K562 (cell line): ENCODE measurements around the gene BID. TPM values are rescaled to one million over a fixed set of nuclear protein-coding genes. Genes with fewer than 3 reads are reported as not detected.

Source experiments
- FOS ChIP-seq: IDR thresholded peaks from 3 replicates; pipeline ENCODE4 v1.6.1; 2011; ENCODE audit not compliant: insufficient read length; ENCODE audit errors: extremely low read depth
- FOXP1 ChIP-seq: sonication (generic); formaldehyde crosslinking; IDR thresholded peaks from 2 replicates; pipeline ENCODE4 v1.8.0; 2022; ENCODE audit warnings: mild to moderate bottlenecking, missing genetic modification reagents
- HCFC1 ChIP-seq: IDR thresholded peaks from 2 replicates; pipeline ENCODE4 v1.6.1; 2012; ENCODE audit warnings: low read depth, low read length, improper control_type of control experiment
- MAFG ChIP-seq: fragments of 450-650 bp; conservative IDR thresholded peaks from 2 replicates; pipeline ENCODE4 v1.6.1; 2016; ENCODE audit warnings: missing genetic modification characterization, missing compliant biosample characterization
- NFXL1 ChIP-seq: fragments of 450-650 bp; formaldehyde crosslinking; IDR thresholded peaks from 2 replicates; pipeline ENCODE4 v1.4.0; 2021; ENCODE audit warnings: mild to moderate bottlenecking
- WHSC1 ChIP-seq: IDR thresholded peaks from one replicate; pipeline ENCODE4 v1.6.1; 2012; ENCODE audit warnings: low read length, control low read depth, inconsistent platforms
- ZNF143 ChIP-seq: sonication (generic); formaldehyde crosslinking; IDR thresholded peaks from 2 replicates; pipeline ENCODE4 v1.9.0; 2022; ENCODE audit warnings: mild to moderate bottlenecking, missing genetic modification reagents
- ZNF316 ChIP-seq: fragments of 450-650 bp; IDR thresholded peaks from 2 replicates; pipeline ENCODE4 v1.6.1; 2016
- polyA plus RNA-seq, 8 experiments: library from polyadenylated mRNA; depleted of rRNA in 4 of 8; stranded (reverse) in 5 of 8; unstranded in 3 of 8; fragments of >200 nt; fragmentation: Nextera tagmentation in 2 of 8; fragmentation: Illumina TruSeq in 1 of 8; extraction: Ambion mirVana in 2 of 8; extraction: Trizol in 1 of 8; gene quantifications; 2 replicates each; pipeline versions ENCODE4 v1.2.1 to v1.2.3, GENCODE V29; 2011 to 2014; ENCODE audit warnings: inconsistent platforms in 1 of 8, missing spikeins in 1 of 8
- total RNA-seq, 7 experiments: library from RNA; depleted of rRNA in 6 of 7; stranded (reverse); fragments of >200 nt in 6 of 7; fragmentation: Illumina TruSeq in 2 of 7; extraction: Trizol in 2 of 7; gene quantifications; 2 replicates each; pipeline versions ENCODE4 v1.2.1 to v1.2.3, GENCODE V29; 2011 to 2021; ENCODE audit warnings: low replicate concordance in 1 of 7
- TF ChIP-seq, protein P1 (sequence below): IDR thresholded peaks from 2 replicates; pipeline ENCODE4 v1.6.1; 2016; ENCODE audit warnings: missing genetic modification characterization, missing compliant biosample characterization
- TF ChIP-seq, protein P2 (sequence below), 2 experiments: fragments of 450-650 bp in 1 of 2; sonication (generic) in 1 of 2; formaldehyde crosslinking in 1 of 2; IDR thresholded peaks; 2 replicates each; pipeline versions ENCODE4 v1.7.1 to v1.9.0; 2016 to 2022; ENCODE audit warnings: inconsistent platforms in 1 of 2, mild to moderate bottlenecking in 1 of 2, missing genetic modification reagents in 1 of 2
- TF ChIP-seq, protein P3 (sequence below): fragments of 250-450 bp; sonication (Bioruptor Pico); IDR thresholded peaks from 2 replicates; pipeline ENCODE4 v1.5.0; 2021; ENCODE audit warnings: mild to moderate bottlenecking, moderate library complexity
- TF ChIP-seq, protein P4 (sequence below): fragments of 250-450 bp; sonication (Bioruptor Pico); IDR thresholded peaks from 2 replicates; pipeline ENCODE4 v1.8.0; 2022; ENCODE audit warnings: moderate library complexity, mild to moderate bottlenecking, inconsistent platforms

The BID gene
- total and polyA plus RNA-seq, 9 of the 15 experiments (the other 6 are each of a cell fraction or from before 2014, with no cell fraction given) = 5.2 to 209 (median 63.7) TPM

DNA sequence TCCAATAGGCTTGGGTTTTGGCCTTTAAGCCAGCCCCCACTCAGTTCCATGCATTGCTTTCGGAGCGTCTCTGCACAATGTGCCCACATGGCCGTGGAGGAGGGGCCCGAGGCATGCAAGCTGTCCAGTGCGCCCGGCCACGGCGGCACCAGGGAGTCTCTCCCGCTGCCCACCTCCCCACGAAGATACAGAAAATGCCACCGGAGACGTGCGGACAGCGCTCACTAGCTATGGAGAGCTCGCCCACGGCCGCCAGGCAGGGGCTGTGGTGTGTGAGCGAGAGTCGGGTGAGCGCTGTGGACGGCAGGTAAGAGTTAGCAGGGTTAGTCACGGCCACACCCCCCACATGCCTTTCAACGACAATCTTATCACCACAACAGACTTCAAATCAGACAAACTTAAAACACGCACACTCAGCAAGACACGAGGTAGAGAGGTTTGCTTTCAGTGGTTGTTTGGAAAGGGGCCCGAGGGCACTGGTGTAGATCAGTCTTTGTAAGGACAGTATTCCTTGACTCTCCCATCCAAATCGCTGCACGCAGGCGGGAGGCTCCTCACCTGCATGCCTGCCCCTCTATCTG, 18.7 kb upstream of the BID start (continued):
- TF ChIP-seq, protein P1, sequence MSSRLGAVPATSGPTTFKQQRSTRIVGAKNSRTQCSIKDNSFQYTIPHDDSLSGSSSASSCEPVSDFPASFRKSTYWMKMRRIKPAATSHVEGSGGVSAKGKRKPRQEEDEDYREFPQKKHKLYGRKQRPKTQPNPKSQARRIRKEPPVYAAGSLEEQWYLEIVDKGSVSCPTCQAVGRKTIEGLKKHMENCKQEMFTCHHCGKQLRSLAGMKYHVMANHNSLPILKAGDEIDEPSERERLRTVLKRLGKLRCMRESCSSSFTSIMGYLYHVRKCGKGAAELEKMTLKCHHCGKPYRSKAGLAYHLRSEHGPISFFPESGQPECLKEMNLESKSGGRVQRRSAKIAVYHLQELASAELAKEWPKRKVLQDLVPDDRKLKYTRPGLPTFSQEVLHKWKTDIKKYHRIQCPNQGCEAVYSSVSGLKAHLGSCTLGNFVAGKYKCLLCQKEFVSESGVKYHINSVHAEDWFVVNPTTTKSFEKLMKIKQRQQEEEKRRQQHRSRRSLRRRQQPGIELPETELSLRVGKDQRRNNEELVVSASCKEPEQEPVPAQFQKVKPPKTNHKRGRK (tag) = no peak
- TF ChIP-seq MAFG (tag) (peak; percentile 31; the same call in 1 of the 2 replicates), NFXL1 (no peak), ZNF316 (peak; percentile 88), FOXP1 (CRISPR knock-in tag) (no peak), WHSC1 (no peak), ZNF143 (no peak), FOS (no peak), HCFC1 (no peak)
- TF ChIP-seq, protein P2, sequence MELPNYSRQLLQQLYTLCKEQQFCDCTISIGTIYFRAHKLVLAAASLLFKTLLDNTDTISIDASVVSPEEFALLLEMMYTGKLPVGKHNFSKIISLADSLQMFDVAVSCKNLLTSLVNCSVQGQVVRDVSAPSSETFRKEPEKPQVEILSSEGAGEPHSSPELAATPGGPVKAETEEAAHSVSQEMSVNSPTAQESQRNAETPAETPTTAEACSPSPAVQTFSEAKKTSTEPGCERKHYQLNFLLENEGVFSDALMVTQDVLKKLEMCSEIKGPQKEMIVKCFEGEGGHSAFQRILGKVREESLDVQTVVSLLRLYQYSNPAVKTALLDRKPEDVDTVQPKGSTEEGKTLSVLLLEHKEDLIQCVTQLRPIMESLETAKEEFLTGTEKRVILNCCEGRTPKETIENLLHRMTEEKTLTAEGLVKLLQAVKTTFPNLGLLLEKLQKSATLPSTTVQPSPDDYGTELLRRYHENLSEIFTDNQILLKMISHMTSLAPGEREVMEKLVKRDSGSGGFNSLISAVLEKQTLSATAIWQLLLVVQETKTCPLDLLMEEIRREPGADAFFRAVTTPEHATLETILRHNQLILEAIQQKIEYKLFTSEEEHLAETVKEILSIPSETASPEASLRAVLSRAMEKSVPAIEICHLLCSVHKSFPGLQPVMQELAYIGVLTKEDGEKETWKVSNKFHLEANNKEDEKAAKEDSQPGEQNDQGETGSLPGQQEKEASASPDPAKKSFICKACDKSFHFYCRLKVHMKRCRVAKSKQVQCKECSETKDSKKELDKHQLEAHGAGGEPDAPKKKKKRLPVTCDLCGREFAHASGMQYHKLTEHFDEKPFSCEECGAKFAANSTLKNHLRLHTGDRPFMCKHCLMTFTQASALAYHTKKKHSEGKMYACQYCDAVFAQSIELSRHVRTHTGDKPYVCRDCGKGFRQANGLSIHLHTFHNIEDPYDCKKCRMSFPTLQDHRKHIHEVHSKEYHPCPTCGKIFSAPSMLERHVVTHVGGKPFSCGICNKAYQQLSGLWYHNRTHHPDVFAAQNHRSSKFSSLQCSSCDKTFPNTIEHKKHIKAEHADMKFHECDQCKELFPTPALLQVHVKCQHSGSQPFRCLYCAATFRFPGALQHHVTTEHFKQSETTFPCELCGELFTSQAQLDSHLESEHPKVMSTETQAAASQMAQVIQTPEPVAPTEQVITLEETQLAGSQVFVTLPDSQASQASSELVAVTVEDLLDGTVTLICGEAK (IDR thresholded peaks at IDR 0.05) = no peak
- TF ChIP-seq, protein P2 (CRISPR knock-in tag; IDR thresholded peaks at IDR 0.05) = no peak
- TF ChIP-seq, protein P3, sequence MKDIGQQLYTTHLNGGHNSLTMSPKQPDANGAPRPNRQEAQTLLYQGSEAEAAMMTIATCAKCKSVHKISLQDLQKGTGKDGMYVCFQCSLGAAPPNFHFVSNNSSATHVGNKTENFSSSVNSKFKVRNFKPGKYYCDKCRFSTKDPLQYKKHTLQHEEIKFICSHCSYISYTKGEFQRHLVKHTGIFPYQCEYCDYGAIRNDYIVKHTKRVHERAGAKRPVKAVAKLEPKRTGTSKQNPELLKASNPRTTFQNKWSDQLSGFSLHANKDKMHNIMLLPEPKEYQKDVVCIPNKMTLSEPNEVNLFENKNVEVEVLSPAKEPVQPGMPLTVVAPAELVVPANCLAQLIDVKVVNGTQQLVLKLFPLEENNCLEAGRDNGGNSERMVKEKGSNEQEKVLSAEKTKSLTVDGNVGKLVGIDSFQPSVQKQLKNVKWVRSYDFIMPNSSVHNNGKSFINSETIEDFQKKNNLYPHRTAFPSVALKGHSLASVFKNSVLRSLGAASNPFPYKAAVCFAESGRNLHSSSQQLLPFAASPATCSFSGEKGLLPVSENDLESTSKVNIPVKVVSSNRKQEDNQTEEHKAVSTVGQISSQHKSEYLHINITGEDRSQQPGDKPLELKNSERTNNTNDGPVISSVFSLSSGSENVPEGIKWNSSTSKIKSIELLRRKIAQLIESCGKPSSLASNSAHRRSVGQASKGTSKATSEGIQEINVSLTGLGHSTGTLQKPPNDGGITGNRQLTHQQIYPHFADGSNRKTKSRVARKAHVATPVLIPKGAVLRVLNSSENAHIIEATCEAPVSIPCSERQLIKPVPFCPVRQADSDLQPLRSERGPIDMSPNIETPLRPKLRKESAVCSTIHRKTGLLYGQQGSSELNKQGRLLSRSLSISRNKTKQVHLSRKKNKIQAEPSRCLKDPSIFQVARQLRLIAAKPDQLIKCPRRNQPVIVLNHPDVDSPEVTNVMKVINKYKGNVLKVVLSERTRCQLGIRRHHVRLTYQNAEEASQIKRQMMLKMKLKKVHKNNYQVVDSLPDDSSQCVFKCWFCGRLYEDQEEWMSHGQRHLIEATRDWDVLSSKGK (CRISPR knock-in tag) = no peak
- TF ChIP-seq, protein P4, sequence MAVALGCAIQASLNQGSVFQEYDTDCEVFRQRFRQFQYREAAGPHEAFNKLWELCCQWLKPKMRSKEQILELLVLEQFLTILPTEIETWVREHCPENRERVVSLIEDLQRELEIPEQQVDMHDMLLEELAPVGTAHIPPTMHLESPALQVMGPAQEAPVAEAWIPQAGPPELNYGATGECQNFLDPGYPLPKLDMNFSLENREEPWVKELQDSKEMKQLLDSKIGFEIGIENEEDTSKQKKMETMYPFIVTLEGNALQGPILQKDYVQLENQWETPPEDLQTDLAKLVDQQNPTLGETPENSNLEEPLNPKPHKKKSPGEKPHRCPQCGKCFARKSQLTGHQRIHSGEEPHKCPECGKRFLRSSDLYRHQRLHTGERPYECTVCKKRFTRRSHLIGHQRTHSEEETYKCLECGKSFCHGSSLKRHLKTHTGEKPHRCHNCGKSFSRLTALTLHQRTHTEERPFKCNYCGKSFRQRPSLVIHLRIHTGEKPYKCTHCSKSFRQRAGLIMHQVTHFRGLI = no peak
